Renal cortical epithelial cell (primary cell): ENCODE measurements around the gene ZDHHC14. TPM values are rescaled to one million over a fixed set of nuclear protein-coding genes. Genes with fewer than 3 reads are reported as not detected.

Experiments used
- DNase-seq: peaks from one replicate; pipeline ENCODE4 v3.0.0-alpha.2; 2011; ENCODE audit warnings: low read depth
- total RNA-seq: library from RNA; depleted of rRNA; stranded (reverse); fragments of >200 nt; gene quantifications from 2 replicates; pipeline ENCODE4 v1.2.3, GENCODE V29; 2014

Gene ZDHHC14
- total RNA-seq, 1 donor from 2014 or later, result 5.3 TPM

GRCh38 chr6:157596461-157596860 is 215.5 kb downstream of the ZDHHC14 start:
- no peak for DNase-seq

GRCh38 chr6:157596886-157597285 is 215.9 kb downstream of the ZDHHC14 start:
- DNase-seq, result no peak

GRCh38 chr6:157597461-157598312 is 216.7 kb downstream of the ZDHHC14 start:
- DNase-seq, result peak; percentile 21

GRCh38 chr6:157599191-157599590 is 218.2 kb downstream of the ZDHHC14 start:
- no peak for DNase-seq

GRCh38 chr6:157600807-157601206 is 219.8 kb downstream of the ZDHHC14 start:
- DNase-seq, result no peak

GRCh38 chr6:157602521-157603295 is 221.7 kb downstream of the ZDHHC14 start:
- DNase-seq, result no peak

- no peak for DNase-seq
Observed at GRCh38 chr6:157603314-157603940, 222.4 kb downstream of the ZDHHC14 start.

GRCh38 chr6:157603971-157604370 is 223.0 kb downstream of the ZDHHC14 start:
- DNase-seq, result no peak

- no peak for DNase-seq
Observed at GRCh38 chr6:157604816-157605215, 223.8 kb downstream of the ZDHHC14 start.

GRCh38 chr6:157605484-157605883 is 224.5 kb downstream of the ZDHHC14 start:
- no peak for DNase-seq

GRCh38 chr6:157606516-157606915 is 225.5 kb downstream of the ZDHHC14 start:
- DNase-seq, result no peak

- DNase-seq, result no peak
Observed at GRCh38 chr6:157607317-157608109, 226.5 kb downstream of the ZDHHC14 start.

- DNase-seq, result no peak
Observed at GRCh38 chr6:157608221-157609075, 227.5 kb downstream of the ZDHHC14 start.

- DNase-seq, result no peak
Observed at GRCh38 chr6:157609117-157609516, 228.1 kb downstream of the ZDHHC14 start.

GRCh38 chr6:157609556-157609955 is 228.6 kb downstream of the ZDHHC14 start:
- DNase-seq, result no peak

- DNase-seq, result no peak
Observed at GRCh38 chr6:157610451-157610999, 229.5 kb downstream of the ZDHHC14 start.

GRCh38 chr6:157611406-157611805 is 230.4 kb downstream of the ZDHHC14 start:
- no peak for DNase-seq

- DNase-seq, result peak; percentile 91
Observed at GRCh38 chr6:157613011-157613522, 232.1 kb downstream of the ZDHHC14 start.

GRCh38 chr6:157614026-157614568 is 233.1 kb downstream of the ZDHHC14 start:
- DNase-seq, result peak; percentile 53

- no peak for DNase-seq
Observed at GRCh38 chr6:157615420-157615769, 234.4 kb downstream of the ZDHHC14 start.
